SK-N-SH treated with all-trans-retinoic acid at 6 μM for 48 hours (cell line): ENCODE data around the gene DROSHA.

Experiments
- ARNTL ChIP-seq: fragments of 450-650 bp; formaldehyde crosslinking; IDR thresholded peaks from 2 replicates; pipeline ENCODE4 v1.5.0; 2020; ENCODE audit warnings: low read depth, mild to moderate bottlenecking, moderate library complexity, borderline replicate concordance
- PATZ1 ChIP-seq: fragments of 250-450 bp; sonication (Bioruptor Pico); IDR thresholded peaks from 2 replicates; pipeline ENCODE4 v1.8.0; 2020; ENCODE audit warnings: mild to moderate bottlenecking, moderate library complexity, borderline replicate concordance
- TCF4 ChIP-seq: fragments of 250-450 bp; sonication (Bioruptor Pico); IDR thresholded peaks from 2 replicates; pipeline ENCODE4 v1.8.0; 2021; ENCODE audit warnings: mild to moderate bottlenecking, moderate library complexity, borderline replicate concordance

- no peak for TF ChIP-seq PATZ1 (CRISPR knock-in tag)
- TF ChIP-seq TCF4 (CRISPR knock-in tag), result no peak
- TF ChIP-seq ARNTL, result no peak
Measured at GRCh38 chr5:31377274-31377946, 154.5 kb downstream of the DROSHA start.
